HG03460 (cell line): ENCODE measurements around the gene CRLF1.
A peak's percentile ranks its signal among the peaks of the same experiment; 100 is the strongest.
"Not testable (repeated sequence)": the region's sequence is repeated elsewhere in the genome, so short reads cannot be mapped to it uniquely, and the experiment has no call there.

Source experiments
- ATAC-seq: cut with Tn5 transposase; IDR thresholded peaks from one replicate; pipeline ENCODE4 v1.9.1; 2021; ENCODE audit not compliant: unreplicated experiment

Gene CRLF1

GRCh38 chr19:18593367-18594095 lies 13.1 kb downstream of the CRLF1 start:
- ATAC-seq, result no peak

GRCh38 chr19:18592732-18593131 lies 13.9 kb downstream of the CRLF1 start:
- not testable (repeated sequence) for ATAC-seq

GRCh38 chr19:18591735-18592385 lies 14.7 kb downstream of the CRLF1 start:
- ATAC-seq, result no peak

GRCh38 chr19:18590273-18591272 lies 16.0 kb downstream of the CRLF1 start:
- no peak for ATAC-seq

- peak; percentile 28 for ATAC-seq
These were observed 17.0 kb downstream of the CRLF1 start for GRCh38 chr19:18589380-18590272.

- ATAC-seq, result peak; percentile 61
These were observed 17.8 kb downstream of the CRLF1 start, which contains the start of gene REX1BD for GRCh38 chr19:18588611-18589379. Gene REX1BD, plus strand, starts transcription at chr19:18588798. Its CDS starts 4 bp downstream, at chr19:18588802.

- no peak for ATAC-seq
These were observed 18.5 kb downstream of the CRLF1 start for GRCh38 chr19:18587962-18588610.

- no peak for ATAC-seq
These were observed 19.0 kb downstream of the CRLF1 start for GRCh38 chr19:18587561-18587960.

- ATAC-seq, result no peak
These were observed 20.3 kb downstream of the CRLF1 start for GRCh38 chr19:18586306-18586705.

GRCh38 chr19:18580311-18580710 lies 26.3 kb downstream of the CRLF1 start:
- ATAC-seq, result no peak

GRCh38 chr19:18577365-18577914 lies 29.2 kb downstream of the CRLF1 start:
- ATAC-seq, result no peak

GRCh38 chr19:18576383-18576782 lies 30.2 kb downstream of the CRLF1 start:
- no peak for ATAC-seq

GRCh38 chr19:18574691-18575291 lies 31.8 kb downstream of the CRLF1 start:
- ATAC-seq, result no peak

- peak; percentile 86 for ATAC-seq
These were observed 34.8 kb downstream of the CRLF1 start, which contains the start of gene UBA52 for GRCh38 chr19:18571564-18572344. Gene UBA52, plus strand, starts transcription at chr19:18571857. Its CDS starts 1,444 bp downstream, at chr19:18573301.

- ATAC-seq, result no peak
These were observed 38.2 kb downstream of the CRLF1 start for GRCh38 chr19:18568367-18568766.

GRCh38 chr19:18566953-18567352 lies 39.6 kb downstream of the CRLF1 start:
- no peak for ATAC-seq

GRCh38 chr19:18562086-18562485 lies 44.5 kb downstream of the CRLF1 start:
- no peak for ATAC-seq
